Ovary (tissue), 9 donors: ENCODE data around the gene PCDHGA7. TPM values are rescaled to one million over a fixed set of nuclear protein-coding genes. Genes with fewer than 3 reads are reported as not detected.

Source experiments
- DNase-seq, 5 donors: peaks; one replicate each; pipeline ENCODE4 v3.0.0-alpha.2; 2019 to 2020
- H3K27ac ChIP-seq, 2 donors: fragments of 200-600 bp; one replicate each; pipeline versions ENCODE4 v1.5.1 to v1.8.0; 2019 to 2022
- H3K27me3 ChIP-seq: fragments of 200-600 bp; one replicate; pipeline ENCODE4 v1.8.0; 2022
- H3K36me3 ChIP-seq: fragments of 200-600 bp; sonication (generic); one replicate; pipeline ENCODE4 v1.5.1; 2019
- H3K4me1 ChIP-seq: one replicate; pipeline ENCODE4 v1.8.1; 2013; ENCODE audit warnings: mild to moderate bottlenecking, moderate library complexity; ENCODE audit not compliant: insufficient read depth
- H3K4me3 ChIP-seq: fragments of 200-600 bp; sonication (generic); one replicate; pipeline ENCODE4 v1.5.1; 2017
- H3K9me3 ChIP-seq, 2 donors: fragments of 200-600 bp in 1 of 2; sonication (generic) in 1 of 2; one replicate each; pipeline versions ENCODE4 v1.5.1 to v1.8.1; 2013 to 2019; ENCODE audit warnings: mild to moderate bottlenecking in 1 of 2, moderate library complexity in 1 of 2
- EP300 ChIP-seq: sonication (generic); formaldehyde crosslinking; IDR thresholded peaks from one replicate; pipeline ENCODE4 v1.6.1; 2017; ENCODE audit warnings: antibody characterized with exemption
- POLR2A ChIP-seq: fragments of 450-650 bp; IDR thresholded peaks from one replicate; pipeline ENCODE4 v1.6.1; 2017; ENCODE audit warnings: antibody characterized with exemption, mild to moderate bottlenecking, moderate library complexity
- WGBS, 3 donors: extraction: QIAGEN DNeasy Blood & Tissue Kit in 1 of 3; methylation state at CpG; one replicate each; pipeline versions ENCODE4 v1.1.5 to v1.1.7; 2013 to 2017; 5-methylcytosine and 5-hydroxymethylcytosine counted together
- intact Hi-C, 4 donors: fragments of 100-400 bp; cut with DNase I; formaldehyde crosslinking; loops; one replicate each; pipeline versions ENCODE4 v1.11.0 to v1.15.1; 2022 to 2023
- polyA plus RNA-seq, 2 donors: library from polyadenylated mRNA; stranded (reverse); fragments of 200-250 nt in 1 of 2; fragments of 350-450 nt in 1 of 2; fragmentation: Illumina TruSeq in 1 of 2; extraction: RNeasy Lipid Tissue Mini Kit (QIAGEN cat#74804) in 1 of 2; gene quantifications; one replicate each; pipeline ENCODE4 v1.2.3, GENCODE V29; 2013 to 2014
- total RNA-seq, 7 donors: library from RNA; depleted of rRNA in 2 of 7; stranded (reverse); fragments of >200 nt in 2 of 7; fragmentation: NEBNext Ultra II Directional in 3 of 7; extraction: Animal tissue kit (Norgen Biotek cat#: 25700) in 3 of 7; gene quantifications; one replicate each; pipeline versions ENCODE4 v1.1.0 to v1.2.4, GENCODE V29; 2016 to 2023
- TF ChIP-seq, protein P1 (sequence below), 3 donors: fragments of 450-650 bp in 2 of 3; fragments of 200-600 bp in 1 of 3; IDR thresholded peaks; one replicate each; pipeline versions ENCODE4 v1.5.1 to v1.8.0; 2016 to 2022; ENCODE audit warnings: antibody characterized with exemption in 3 of 3, mild to moderate bottlenecking in 1 of 3
- donor health status: DM: no; HTN: no; CAD: no; lungs with moderate emphysema.
- donor health status: DM: no; HTN: no; CAD: no.
- donor health status: Bipolar disorder and iron deficiency.
- donor health status: DM: yes; HTN: yes; CAD: no.
- donor health status: DM: no; HTN: no; CAD: no.
- donor health status: DM: yes; HTN: yes; CAD: no.

Gene PCDHGA7
- total and polyA plus RNA-seq, 9 donors, result 1.3 to 8.6 (median 5.4) TPM

GRCh38 chr5:141362719-141363118 lies 19.8 kb upstream of the PCDHGA7 start:
- Histone ChIP-seq H3K4me1 (no peaks in the 10 kb centered on the region), H3K4me3 (no peak overlapping the region), H3K36me3 (no peaks in the 10 kb centered on the region), H3K27ac (no peak overlapping the region), H3K9me3 (peaks cover 0 to 56% of the 10 kb centered on the region in 2 donors), H3K27me3 (no peaks in the 10 kb centered on the region)
- DNase-seq, result no peak
- intact Hi-C loops, result no loop called here
- TF ChIP-seq EP300, result no peak
- TF ChIP-seq, protein P1, sequence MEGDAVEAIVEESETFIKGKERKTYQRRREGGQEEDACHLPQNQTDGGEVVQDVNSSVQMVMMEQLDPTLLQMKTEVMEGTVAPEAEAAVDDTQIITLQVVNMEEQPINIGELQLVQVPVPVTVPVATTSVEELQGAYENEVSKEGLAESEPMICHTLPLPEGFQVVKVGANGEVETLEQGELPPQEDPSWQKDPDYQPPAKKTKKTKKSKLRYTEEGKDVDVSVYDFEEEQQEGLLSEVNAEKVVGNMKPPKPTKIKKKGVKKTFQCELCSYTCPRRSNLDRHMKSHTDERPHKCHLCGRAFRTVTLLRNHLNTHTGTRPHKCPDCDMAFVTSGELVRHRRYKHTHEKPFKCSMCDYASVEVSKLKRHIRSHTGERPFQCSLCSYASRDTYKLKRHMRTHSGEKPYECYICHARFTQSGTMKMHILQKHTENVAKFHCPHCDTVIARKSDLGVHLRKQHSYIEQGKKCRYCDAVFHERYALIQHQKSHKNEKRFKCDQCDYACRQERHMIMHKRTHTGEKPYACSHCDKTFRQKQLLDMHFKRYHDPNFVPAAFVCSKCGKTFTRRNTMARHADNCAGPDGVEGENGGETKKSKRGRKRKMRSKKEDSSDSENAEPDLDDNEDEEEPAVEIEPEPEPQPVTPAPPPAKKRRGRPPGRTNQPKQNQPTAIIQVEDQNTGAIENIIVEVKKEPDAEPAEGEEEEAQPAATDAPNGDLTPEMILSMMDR (IDR thresholded peaks at IDR 0.05), result no peak
- no peak for TF ChIP-seq POLR2A

DNA sequence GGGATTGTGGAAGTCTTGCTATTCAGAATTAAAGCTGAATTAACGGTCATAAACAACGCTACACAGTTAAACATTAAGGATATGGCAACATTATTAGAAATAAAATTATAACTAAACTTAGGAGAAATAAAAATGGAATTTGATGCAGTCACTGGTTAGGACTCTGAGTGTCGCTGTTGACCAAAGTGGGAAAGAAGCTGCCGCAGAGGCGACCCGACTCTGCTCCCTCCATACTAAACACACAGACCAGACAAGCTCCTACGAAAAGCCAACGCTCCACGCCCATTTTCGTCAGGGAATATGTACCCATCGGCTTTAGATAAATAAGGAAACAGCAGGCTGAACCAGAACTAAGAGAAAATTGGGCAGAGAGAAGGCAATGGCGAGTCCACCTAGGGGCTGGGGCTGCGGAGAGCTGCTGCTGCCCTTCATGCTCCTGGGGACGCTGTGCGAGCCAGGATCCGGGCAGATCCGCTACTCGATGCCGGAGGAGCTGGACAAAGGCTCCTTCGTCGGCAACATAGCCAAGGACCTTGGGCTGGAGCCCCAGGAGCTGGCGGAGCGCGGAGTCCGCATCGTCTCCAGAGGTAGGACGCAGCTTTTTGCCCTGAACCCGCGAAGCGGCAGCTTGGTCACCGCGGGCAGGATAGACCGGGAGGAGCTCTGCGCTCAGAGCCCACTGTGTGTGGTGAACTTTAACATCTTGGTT lies 18.4 kb upstream of the PCDHGA7 start, which contains the start of gene PCDHGA5:
PCDHGA5 (plus strand) TSS at position 211 of the 709 bp plus-strand sequence; CDS start at position 380, 169 bp downstream.
- no peaks in the 10 kb centered on the region for H3K4me1 ChIP-seq
- no peaks in the 10 kb centered on the region for H3K27me3 ChIP-seq
- H3K9me3 ChIP-seq, result peaks cover 0 to 52% of the 10 kb centered on the region in 2 donors
- TF ChIP-seq, protein P1 (IDR thresholded peaks at IDR 0.05), result no peak
- intact Hi-C loops, result no loop called here
- H3K36me3 ChIP-seq, result no peaks in the 10 kb centered on the region
- H3K27ac ChIP-seq, result no peak within 1 kb of the TSS
- DNase-seq, result no peak
- 11 to 18% (median 16%) methylated on average over 34 of the region's 34 CpGs for WGBS, 3 donors
- H3K4me3 ChIP-seq, result peak within 1 kb of the TSS; percentile 17

DNA sequence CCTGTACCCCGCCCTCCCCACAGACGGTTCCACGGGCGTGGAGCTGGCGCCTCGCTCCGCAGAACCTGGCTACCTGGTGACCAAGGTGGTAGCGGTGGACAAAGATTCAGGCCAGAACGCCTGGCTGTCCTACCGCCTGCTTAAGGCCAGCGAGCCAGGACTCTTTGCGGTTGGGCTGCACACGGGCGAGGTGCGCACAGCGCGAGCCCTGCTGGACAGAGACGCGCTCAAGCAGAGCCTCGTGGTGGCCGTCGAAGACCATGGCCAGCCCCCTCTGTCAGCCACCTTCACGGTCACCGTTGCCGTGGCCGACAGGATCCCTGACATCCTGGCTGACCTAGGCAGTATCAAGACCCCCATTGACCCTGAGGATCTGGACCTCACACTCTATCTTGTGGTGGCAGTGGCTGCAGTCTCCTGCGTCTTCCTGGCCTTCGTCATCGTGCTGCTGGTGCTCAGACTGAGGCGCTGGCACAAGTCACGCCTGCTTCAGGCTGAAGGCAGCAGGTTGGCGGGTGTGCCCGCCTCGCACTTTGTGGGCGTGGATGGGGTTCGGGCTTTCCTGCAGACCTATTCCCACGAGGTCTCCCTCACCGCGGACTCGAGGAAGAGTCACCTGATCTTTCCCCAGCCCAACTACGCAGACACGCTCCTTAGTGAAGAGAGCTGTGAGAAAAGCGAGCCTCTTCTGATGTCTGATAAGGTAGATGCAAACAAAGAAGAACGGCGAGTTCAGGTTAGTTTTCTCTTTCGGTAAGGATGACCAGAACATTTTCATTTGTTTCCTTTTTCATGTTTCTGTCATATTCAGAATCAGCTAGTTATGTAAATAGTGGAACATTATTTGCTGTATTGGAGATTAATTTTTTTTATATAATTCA lies 16.3 kb upstream of the PCDHGA7 start:
- peaks cover 0 to 53% of the 10 kb centered on the region in 2 donors for H3K9me3 ChIP-seq
- H3K4me1 ChIP-seq, result no peaks in the 10 kb centered on the region
- no peak overlapping the region for H3K4me3 ChIP-seq
- TF ChIP-seq, protein P1 (IDR thresholded peaks at IDR 0.05), result no peak
- H3K27ac ChIP-seq, result no peak overlapping the region
- WGBS, 3 donors, result 28 to 44% (median 29%) methylated on average over 36 to 46 of the region's 46 CpGs
- intact Hi-C loops, result no loop called here
- no peaks in the 10 kb centered on the region for H3K36me3 ChIP-seq
- H3K27me3 ChIP-seq, result no peaks in the 10 kb centered on the region
- no peak for DNase-seq

- Histone ChIP-seq H3K36me3 (no peaks in the 10 kb centered on the region), H3K4me1 (no peaks in the 10 kb centered on the region), H3K27me3 (no peaks in the 10 kb centered on the region), H3K27ac (no peak within 1 kb of the TSS), H3K9me3 (peaks cover 5 to 45% of the 10 kb centered on the region in 2 donors), H3K4me3 (no peak within 1 kb of the TSS)
- 16 to 22% (median 21%) methylated on average over 32 of the region's 32 CpGs for WGBS, 3 donors
- no peak for DNase-seq
- TF ChIP-seq POLR2A (no peak), EP300 (no peak)
- TF ChIP-seq, protein P1 (IDR thresholded peaks at IDR 0.05), result no peak
- intact Hi-C loops, result no loop called here
These were observed 12.3 kb upstream of the PCDHGA7 start, which contains the start of gene PCDHGB3 for GRCh38 chr5:141369994-141370848. TSS of gene PCDHGB3 (plus strand) at chr5:141370242. CDS start at chr5:141370395, 153 bp downstream.
